ENCODE measurements around the gene ENTREP3. TPM values are rescaled to one million over a fixed set of nuclear protein-coding genes. Genes with fewer than 3 reads are reported as not detected.

ENTREP3 gene, protein sequence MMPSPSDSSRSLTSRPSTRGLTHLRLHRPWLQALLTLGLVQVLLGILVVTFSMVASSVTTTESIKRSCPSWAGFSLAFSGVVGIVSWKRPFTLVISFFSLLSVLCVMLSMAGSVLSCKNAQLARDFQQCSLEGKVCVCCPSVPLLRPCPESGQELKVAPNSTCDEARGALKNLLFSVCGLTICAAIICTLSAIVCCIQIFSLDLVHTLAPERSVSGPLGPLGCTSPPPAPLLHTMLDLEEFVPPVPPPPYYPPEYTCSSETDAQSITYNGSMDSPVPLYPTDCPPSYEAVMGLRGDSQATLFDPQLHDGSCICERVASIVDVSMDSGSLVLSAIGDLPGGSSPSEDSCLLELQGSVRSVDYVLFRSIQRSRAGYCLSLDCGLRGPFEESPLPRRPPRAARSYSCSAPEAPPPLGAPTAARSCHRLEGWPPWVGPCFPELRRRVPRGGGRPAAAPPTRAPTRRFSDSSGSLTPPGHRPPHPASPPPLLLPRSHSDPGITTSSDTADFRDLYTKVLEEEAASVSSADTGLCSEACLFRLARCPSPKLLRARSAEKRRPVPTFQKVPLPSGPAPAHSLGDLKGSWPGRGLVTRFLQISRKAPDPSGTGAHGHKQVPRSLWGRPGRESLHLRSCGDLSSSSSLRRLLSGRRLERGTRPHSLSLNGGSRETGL
- 10 to 100 TPM; 22.0 to 34.2 TPM for total RNA-seq

DNA sequence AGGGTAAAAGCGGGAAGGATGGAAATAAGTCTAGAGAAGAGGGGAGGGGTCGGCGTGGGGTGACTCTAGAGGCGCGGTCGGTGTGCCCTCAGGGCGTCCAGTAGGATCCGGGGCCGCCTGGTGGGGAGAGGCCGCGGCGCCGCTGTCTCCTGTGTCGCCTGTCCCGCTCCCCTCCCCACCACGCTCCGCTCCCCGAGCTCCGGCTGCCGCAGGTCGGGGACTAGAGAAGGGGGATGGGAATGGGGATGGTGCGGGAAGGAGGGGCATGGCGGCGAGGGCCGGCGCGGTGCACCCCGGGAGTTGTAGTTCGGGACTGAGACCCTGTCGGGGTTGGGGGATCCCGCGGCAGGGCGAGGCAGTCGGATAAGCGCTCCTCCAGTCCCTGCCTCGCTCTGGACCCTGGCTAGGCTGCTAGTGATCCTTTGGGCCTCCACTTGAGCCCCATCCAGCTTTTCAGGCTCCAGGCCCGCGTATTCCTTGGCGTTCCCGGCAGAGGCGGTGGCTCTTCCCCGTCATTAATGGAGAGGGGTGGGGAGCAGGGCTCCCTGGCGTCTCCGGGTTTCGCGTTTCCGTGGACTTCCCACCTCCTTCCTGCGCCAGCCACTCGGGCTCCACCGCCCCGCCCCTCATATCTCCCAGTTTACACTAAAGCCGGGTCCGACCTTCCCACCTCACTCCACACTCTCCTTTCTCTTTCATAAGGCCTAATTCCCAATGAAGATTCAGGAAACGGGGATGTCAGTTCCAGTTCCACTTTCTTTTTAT, at the start of gene ENTREP3:
Gene ENTREP3 (minus strand): TSS at position 241 of the 765 bp plus-strand sequence. CDS start 606 bp downstream, outside the sequence.
- intact Hi-C loops (cut with DNase I): no loop called here
- H3K4me3 ChIP-seq: peak within 1 kb of the TSS; percentile 86
- H3K27ac ChIP-seq: peak within 1 kb of the TSS; percentile 96
- peak within 1 kb of the TSS; percentile 65 to 89 for H3K9ac ChIP-seq (ENCODE audit: low read depth in 2 of 2, low read length in 2 of 2)
- TF ChIP-seq, protein P1, sequence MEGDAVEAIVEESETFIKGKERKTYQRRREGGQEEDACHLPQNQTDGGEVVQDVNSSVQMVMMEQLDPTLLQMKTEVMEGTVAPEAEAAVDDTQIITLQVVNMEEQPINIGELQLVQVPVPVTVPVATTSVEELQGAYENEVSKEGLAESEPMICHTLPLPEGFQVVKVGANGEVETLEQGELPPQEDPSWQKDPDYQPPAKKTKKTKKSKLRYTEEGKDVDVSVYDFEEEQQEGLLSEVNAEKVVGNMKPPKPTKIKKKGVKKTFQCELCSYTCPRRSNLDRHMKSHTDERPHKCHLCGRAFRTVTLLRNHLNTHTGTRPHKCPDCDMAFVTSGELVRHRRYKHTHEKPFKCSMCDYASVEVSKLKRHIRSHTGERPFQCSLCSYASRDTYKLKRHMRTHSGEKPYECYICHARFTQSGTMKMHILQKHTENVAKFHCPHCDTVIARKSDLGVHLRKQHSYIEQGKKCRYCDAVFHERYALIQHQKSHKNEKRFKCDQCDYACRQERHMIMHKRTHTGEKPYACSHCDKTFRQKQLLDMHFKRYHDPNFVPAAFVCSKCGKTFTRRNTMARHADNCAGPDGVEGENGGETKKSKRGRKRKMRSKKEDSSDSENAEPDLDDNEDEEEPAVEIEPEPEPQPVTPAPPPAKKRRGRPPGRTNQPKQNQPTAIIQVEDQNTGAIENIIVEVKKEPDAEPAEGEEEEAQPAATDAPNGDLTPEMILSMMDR (IDR thresholded peaks at IDR 0.05): no peak
- H3K36me3 ChIP-seq: no peaks in the 10 kb centered on the region
- no peaks in the 10 kb centered on the region for H3K27me3 ChIP-seq
- peaks cover 12% of the 10 kb centered on the region for H3K4me1 ChIP-seq
- DNase-seq: peak; percentile 91
- no peaks in the 10 kb centered on the region for H3K9me3 ChIP-seq

DNA sequence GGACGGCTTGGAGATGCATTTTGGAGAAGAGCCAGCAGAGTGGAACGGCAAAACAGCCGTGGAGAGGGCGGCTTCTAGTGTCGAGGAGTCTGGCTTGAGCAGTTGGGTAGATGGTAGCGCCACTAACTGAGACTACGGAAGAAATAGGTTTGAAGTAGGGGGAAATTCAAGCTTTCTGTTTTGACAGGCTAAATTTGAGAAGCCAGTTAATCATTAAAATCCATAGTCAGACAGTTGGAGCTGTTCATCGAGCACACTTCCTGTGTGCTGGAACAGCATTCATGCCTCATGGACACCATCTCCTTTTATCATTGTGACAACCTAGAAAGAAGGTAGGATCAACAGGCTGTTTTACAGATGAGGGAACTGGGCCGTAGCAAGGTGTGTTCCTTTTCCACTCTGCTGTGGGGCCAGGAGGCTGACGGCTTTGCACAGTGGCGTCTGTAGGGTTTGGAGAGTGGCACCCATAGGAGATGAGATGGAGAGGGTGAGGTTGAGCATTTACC, 49.3 kb upstream of the ENTREP3 start:
- H3K9ac ChIP-seq (ENCODE audit: low read depth in 2 of 2, low read length in 2 of 2): peak overlapping the region in 1 of 2 donors; percentile 7

GRCh38 chr1:155301342-155301841, 46.1 kb upstream of the ENTREP3 start, which contains the start of gene PKLR:
TSS of gene PKLR (minus strand) at chr1:155301438. CDS start at chr1:155301395, 43 bp downstream.
- H3K9ac ChIP-seq (ENCODE audit: low read depth in 2 of 2, low read length in 2 of 2): peak within 1 kb of the TSS in 1 of 2 donors; percentile 18
- TF ChIP-seq, protein P1 (IDR thresholded peaks at IDR 0.05): no peak
- DNase-seq: no peak

More for the DNA sequence above, 49.3 kb upstream of the ENTREP3 start:
- Histone ChIP-seq H3K27me3 (no peaks in the 10 kb centered on the region), H3K4me3 (no peak overlapping the region), H3K36me3 (no peaks in the 10 kb centered on the region), H3K4me1 (peaks cover 1% of the 10 kb centered on the region), H3K9me3 (no peaks in the 10 kb centered on the region), H3K27ac (no peak overlapping the region)
- intact Hi-C loops (cut with DNase I): no loop called here
- DNase-seq: no peak
- TF ChIP-seq, protein P1 (IDR thresholded peaks at IDR 0.05): no peak

DNA sequence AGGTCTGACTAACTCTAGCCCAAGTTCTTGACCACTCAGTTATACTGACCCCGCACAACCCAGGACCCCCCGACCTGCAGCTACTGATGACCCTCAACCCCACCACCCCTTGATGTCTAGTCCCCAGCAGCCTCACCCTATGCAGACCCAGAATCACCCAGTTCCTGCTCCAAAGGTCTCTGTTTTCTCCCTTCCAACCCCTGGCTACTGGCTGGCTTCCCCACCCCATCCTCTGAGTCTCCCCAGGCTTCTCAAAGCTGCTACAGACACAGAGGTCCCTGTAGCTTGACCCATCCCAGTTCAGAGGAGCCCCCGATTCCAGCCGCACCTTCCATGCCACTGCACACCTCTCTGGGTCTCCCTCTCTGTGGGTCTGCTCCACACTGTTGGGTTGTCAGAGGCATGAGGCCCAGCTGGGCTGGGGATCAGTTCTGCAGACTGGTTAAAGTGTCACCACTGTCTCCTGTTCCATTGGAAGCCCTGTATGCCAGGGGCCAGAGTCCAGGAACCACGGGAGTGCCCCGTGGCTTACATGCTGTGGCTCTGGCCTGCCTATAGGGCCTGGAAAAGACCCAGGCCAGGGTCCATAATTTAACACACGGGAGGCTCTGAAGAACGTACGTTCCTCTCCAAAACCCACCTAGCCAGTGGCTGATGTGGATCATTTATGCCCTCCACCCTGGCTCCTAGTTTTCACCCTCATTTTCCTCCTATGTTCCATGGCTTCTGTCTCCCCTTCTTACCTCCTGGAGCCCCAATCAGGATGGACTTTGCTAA, 45.5 kb upstream of the ENTREP3 start:
- TF ChIP-seq, protein P1 (IDR thresholded peaks at IDR 0.05): no peak
- no peaks in the 10 kb centered on the region for H3K27me3 ChIP-seq
- H3K9me3 ChIP-seq: no peaks in the 10 kb centered on the region
- H3K4me1 ChIP-seq: no peaks in the 10 kb centered on the region
- DNase-seq: peak; percentile 57
- H3K27ac ChIP-seq: no peak overlapping the region
- intact Hi-C loops (cut with DNase I): no loop called here
- H3K36me3 ChIP-seq: no peaks in the 10 kb centered on the region
- H3K9ac ChIP-seq (ENCODE audit: low read depth in 2 of 2, low read length in 2 of 2): peak overlapping the region in 1 of 2 donors; percentile 18
- no peak overlapping the region for H3K4me3 ChIP-seq

More at GRCh38 chr1:155301342-155301841, 46.1 kb upstream of the ENTREP3 start, which contains the start of gene PKLR:
- no peak within 1 kb of the TSS for H3K27ac ChIP-seq
- no peaks in the 10 kb centered on the region for H3K9me3 ChIP-seq
- H3K36me3 ChIP-seq: no peaks in the 10 kb centered on the region
- H3K4me1 ChIP-seq: no peaks in the 10 kb centered on the region
- no peaks in the 10 kb centered on the region for H3K27me3 ChIP-seq
- intact Hi-C loops (cut with DNase I): no loop called here
- H3K4me3 ChIP-seq: no peak within 1 kb of the TSS
